Natural killer cell (primary cell): ENCODE measurements around the gene MAB21L3. TPM values are rescaled to one million over a fixed set of nuclear protein-coding genes. Genes with fewer than 3 reads are reported as not detected.

Experiments used
- ATAC-seq, 3 donors: fragments of 150-1000 bp in 2 of 3; fragments of 200-7000 bp in 1 of 3; cut with Tn5 transposase; 1 replicate in 1 of 3; 2 replicates in 2 of 3; pipeline ENCODE4 v1.10.0; 2021; ENCODE audit warnings: mild to moderate bottlenecking in 2 of 3, moderate library complexity in 2 of 3
- DNase-seq, 2 donors: peaks; one replicate each; pipeline versions ENCODE4 v3.0.0 to v3.0.0-alpha.2; 2013 to 2021; ENCODE audit warnings: mixed read lengths in 1 of 2
- H3K27ac ChIP-seq: one replicate; pipeline ENCODE4 v1.5.1; 2013; ENCODE audit warnings: mild to moderate bottlenecking, low read length
- H3K27me3 ChIP-seq: one replicate; pipeline ENCODE4 v1.6.1; 2013; ENCODE audit warnings: low read length; ENCODE audit not compliant: control insufficient read depth, insufficient read depth
- H3K36me3 ChIP-seq: one replicate; pipeline ENCODE4 v1.6.1; 2013; ENCODE audit warnings: low read length; ENCODE audit not compliant: control insufficient read depth, insufficient read depth
- H3K4me1 ChIP-seq: one replicate; pipeline ENCODE4 v1.6.1; 2013; ENCODE audit warnings: low read length; ENCODE audit not compliant: control insufficient read depth, insufficient read depth
- H3K4me3 ChIP-seq: one replicate; pipeline ENCODE4 v1.5.1; 2013; ENCODE audit warnings: low read length
- H3K9me3 ChIP-seq: one replicate; pipeline ENCODE4 v1.6.1; 2013; ENCODE audit warnings: low read length; ENCODE audit not compliant: control insufficient read depth, insufficient read depth
- H3K27ac Mint-ChIP-seq, 2 donors: one replicate each; pipeline ENCODE4 v1.8.0; 2022; ENCODE audit warnings: mild to moderate bottlenecking in 2 of 2, mixed read lengths in 2 of 2, moderate library complexity in 1 of 2
- H3K27me3 Mint-ChIP-seq, 2 donors: one replicate each; pipeline ENCODE4 v1.8.0; 2022; ENCODE audit warnings: low read depth in 2 of 2, mixed read lengths in 2 of 2
- H3K36me3 Mint-ChIP-seq: one replicate; pipeline ENCODE4 v1.8.0; 2022; ENCODE audit warnings: mixed read lengths
- H3K4me1 Mint-ChIP-seq, 2 donors: one replicate each; pipeline ENCODE4 v1.8.0; 2022; ENCODE audit warnings: mixed read lengths in 2 of 2
- H3K4me3 Mint-ChIP-seq: one replicate; pipeline ENCODE4 v1.8.0; 2022; ENCODE audit warnings: mild to moderate bottlenecking, moderate library complexity, mixed read lengths
- H3K9me3 Mint-ChIP-seq, 2 donors: one replicate each; pipeline ENCODE4 v1.8.0; 2022; ENCODE audit warnings: mixed read lengths in 2 of 2
- WGBS: methylation state at CpG from one replicate; pipeline ENCODE4 v1.1.7; 2013; ENCODE audit warnings: missing lambda C conversion rate; ENCODE audit not compliant: insufficient coverage; 5-methylcytosine and 5-hydroxymethylcytosine counted together
- intact Hi-C: fragments of 100-400 bp; cut with micrococcal nuclease; formaldehyde crosslinking; loops from one replicate; pipeline ENCODE4 v1.14.2; 2022
- total RNA-seq, 4 donors: library from RNA; stranded (reverse); fragments of 120-200 nt in 1 of 4; gene quantifications; one replicate each; pipeline versions ENCODE4 v1.2.3 to v1.2.4, GENCODE V29; 2013 to 2022
- TF ChIP-seq, protein P1 (sequence below): fragments of 200-600 bp; IDR thresholded peaks from one replicate; pipeline ENCODE4 v1.8.0; 2022; ENCODE audit warnings: antibody characterized with exemption

The MAB21L3 gene
- total RNA-seq, 3 donors from 2014 or later (not counting 1 experiment from before 2014, with no cell fraction given): not detected

DNA sequence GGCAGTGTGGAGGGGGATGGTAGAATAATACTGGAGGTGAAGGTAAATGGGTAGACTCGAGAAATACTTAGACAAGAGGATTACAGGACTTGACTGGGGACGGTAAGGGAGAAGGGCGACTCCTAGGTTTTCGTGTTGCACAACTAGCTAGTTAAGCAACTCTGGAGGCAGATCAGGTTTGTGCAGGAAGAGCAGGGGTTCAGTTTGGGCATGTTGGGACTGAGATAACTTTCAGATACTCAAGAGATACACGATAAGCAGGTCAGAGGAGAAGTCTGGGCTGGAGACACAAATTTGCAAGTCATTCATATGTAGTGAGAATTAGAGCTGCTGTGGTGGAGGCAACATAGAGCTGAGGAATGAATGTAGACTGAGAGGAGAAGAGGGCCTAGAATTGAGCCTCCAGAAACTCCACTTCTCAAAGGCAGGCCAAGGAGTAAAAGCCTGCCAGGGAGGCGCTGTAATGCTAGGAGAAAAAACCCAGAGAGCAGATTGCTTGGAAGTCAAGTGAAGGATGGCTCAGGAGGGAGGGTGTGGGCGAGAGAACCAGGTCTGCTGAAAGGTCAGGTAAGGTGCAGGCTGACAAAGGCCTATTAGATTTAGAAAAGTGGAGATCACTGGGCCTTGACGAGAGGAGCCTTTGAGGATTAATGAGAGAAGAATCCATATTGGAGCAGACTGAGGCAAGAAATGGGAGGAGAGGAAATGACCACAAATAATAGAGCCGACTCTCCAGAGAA lies 20.8 kb downstream of the MAB21L3 start:
- Mint-ChIP-seq H3K27ac (no peak overlapping the region), H3K4me3 (no peak overlapping the region), H3K4me1 (peaks cover 4 to 6% of the 10 kb centered on the region in 2 donors), H3K9me3 (no peaks in the 10 kb centered on the region), H3K27me3 (peaks cover 10 to 28% of the 10 kb centered on the region in 2 donors), H3K36me3 (no peaks in the 10 kb centered on the region)
- no peaks in the 10 kb centered on the region for H3K36me3 ChIP-seq
- no peaks in the 10 kb centered on the region for H3K9me3 ChIP-seq
- no peak overlapping the region for H3K4me3 ChIP-seq
- TF ChIP-seq, protein P1, sequence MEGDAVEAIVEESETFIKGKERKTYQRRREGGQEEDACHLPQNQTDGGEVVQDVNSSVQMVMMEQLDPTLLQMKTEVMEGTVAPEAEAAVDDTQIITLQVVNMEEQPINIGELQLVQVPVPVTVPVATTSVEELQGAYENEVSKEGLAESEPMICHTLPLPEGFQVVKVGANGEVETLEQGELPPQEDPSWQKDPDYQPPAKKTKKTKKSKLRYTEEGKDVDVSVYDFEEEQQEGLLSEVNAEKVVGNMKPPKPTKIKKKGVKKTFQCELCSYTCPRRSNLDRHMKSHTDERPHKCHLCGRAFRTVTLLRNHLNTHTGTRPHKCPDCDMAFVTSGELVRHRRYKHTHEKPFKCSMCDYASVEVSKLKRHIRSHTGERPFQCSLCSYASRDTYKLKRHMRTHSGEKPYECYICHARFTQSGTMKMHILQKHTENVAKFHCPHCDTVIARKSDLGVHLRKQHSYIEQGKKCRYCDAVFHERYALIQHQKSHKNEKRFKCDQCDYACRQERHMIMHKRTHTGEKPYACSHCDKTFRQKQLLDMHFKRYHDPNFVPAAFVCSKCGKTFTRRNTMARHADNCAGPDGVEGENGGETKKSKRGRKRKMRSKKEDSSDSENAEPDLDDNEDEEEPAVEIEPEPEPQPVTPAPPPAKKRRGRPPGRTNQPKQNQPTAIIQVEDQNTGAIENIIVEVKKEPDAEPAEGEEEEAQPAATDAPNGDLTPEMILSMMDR: no peak
- intact Hi-C loops: no loop called here
- H3K4me1 ChIP-seq: peaks cover 9% of the 10 kb centered on the region
- no peaks in the 10 kb centered on the region for H3K27me3 ChIP-seq
- DNase-seq: no peak
- ATAC-seq: no peak
- H3K27ac ChIP-seq: no peak overlapping the region
- WGBS: 77% methylated on average over 9 of the region's 9 CpGs

DNA sequence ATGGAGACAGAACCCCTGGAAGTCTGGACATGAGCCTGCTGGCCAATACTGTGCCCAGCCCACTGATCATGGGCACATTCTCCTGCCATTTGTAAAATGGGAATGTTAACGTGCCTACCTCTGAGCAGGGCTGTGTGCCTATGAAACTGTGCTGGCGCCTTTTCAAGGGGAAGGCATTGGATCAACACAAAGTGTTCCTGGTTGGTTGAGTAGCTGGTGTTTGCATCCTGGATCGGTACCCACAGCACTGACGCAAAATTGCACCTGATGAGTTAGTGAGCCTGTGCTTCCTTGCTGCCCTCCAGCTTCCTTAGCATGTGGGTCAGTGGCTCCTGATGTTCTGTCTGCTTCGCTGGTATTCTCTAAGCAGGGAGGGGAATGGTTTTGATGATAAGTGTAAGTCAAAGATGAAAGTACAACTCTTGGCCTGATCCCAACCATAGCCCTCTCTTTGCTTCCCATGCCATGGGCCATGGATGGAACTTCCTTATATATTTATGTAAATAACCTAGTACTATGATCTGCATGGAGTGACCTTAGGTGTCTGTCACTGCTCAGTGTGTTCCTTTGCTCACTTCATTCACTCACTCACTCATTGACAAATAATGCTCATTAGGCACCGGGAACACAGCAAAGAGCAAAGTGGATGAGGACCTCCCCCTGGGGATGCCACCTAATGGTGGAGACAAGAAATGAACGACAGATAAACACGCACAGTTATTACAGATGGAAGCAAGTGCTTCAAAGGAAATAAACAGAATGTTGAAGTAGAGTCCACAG lies 22.7 kb downstream of the MAB21L3 start:
- Histone ChIP-seq H3K27me3 (no peaks in the 10 kb centered on the region), H3K27ac (no peak overlapping the region), H3K4me3 (no peak overlapping the region), H3K4me1 (peaks cover 4% of the 10 kb centered on the region), H3K9me3 (no peaks in the 10 kb centered on the region), H3K36me3 (no peaks in the 10 kb centered on the region)
- H3K4me3 Mint-ChIP-seq: no peak overlapping the region
- ATAC-seq (no peak), DNase-seq (peak in 1 of 2 donors; percentile 22)
- peaks cover under 1 to 2% of the 10 kb centered on the region in 2 donors for H3K4me1 Mint-ChIP-seq
- H3K36me3 Mint-ChIP-seq: no peaks in the 10 kb centered on the region
- no peaks in the 10 kb centered on the region for H3K9me3 Mint-ChIP-seq
- TF ChIP-seq, protein P1: no peak
- intact Hi-C loops: no loop called here
- peak overlapping the region in 1 of 2 donors; percentile 21 for H3K27ac Mint-ChIP-seq
- 75% methylated on average over 8 of the region's 8 CpGs for WGBS
- H3K27me3 Mint-ChIP-seq: peaks cover 10 to 24% of the 10 kb centered on the region in 2 donors

DNA sequence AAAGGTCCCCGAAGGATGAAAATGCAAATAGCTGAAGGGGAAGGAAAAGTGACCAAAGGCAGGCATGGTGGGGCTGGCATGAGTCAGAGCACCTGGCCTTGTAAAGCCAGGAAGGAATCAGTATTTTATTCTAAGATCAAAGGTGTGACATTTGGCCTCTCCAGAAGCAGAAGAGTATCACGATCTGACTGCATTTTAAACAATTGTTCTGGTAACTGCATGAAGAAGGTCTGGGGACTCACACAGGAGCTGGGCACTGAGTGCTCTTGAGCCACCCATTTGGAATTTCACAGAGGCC lies 23.2 kb downstream of the MAB21L3 start:
- ATAC-seq (no peak), DNase-seq (no peak)
- peaks cover 0 to 6% of the 10 kb centered on the region in 2 donors for H3K4me1 Mint-ChIP-seq
- WGBS: 58% methylated on average over 2 of the region's 2 CpGs
- Histone ChIP-seq H3K4me1 (peaks cover 8% of the 10 kb centered on the region), H3K27me3 (no peaks in the 10 kb centered on the region), H3K9me3 (no peaks in the 10 kb centered on the region), H3K4me3 (no peak overlapping the region), H3K36me3 (no peaks in the 10 kb centered on the region), H3K27ac (no peak overlapping the region)
- H3K36me3 Mint-ChIP-seq: no peaks in the 10 kb centered on the region
- intact Hi-C loops: no loop called here
- H3K27ac Mint-ChIP-seq: peak overlapping the region in 1 of 2 donors; percentile 21
- no peak overlapping the region for H3K4me3 Mint-ChIP-seq
- TF ChIP-seq, protein P1: no peak
- no peaks in the 10 kb centered on the region for H3K9me3 Mint-ChIP-seq
- peaks cover 10 to 19% of the 10 kb centered on the region in 2 donors for H3K27me3 Mint-ChIP-seq
